Measurements from ENCODE around the gene MYL11.

DNA sequence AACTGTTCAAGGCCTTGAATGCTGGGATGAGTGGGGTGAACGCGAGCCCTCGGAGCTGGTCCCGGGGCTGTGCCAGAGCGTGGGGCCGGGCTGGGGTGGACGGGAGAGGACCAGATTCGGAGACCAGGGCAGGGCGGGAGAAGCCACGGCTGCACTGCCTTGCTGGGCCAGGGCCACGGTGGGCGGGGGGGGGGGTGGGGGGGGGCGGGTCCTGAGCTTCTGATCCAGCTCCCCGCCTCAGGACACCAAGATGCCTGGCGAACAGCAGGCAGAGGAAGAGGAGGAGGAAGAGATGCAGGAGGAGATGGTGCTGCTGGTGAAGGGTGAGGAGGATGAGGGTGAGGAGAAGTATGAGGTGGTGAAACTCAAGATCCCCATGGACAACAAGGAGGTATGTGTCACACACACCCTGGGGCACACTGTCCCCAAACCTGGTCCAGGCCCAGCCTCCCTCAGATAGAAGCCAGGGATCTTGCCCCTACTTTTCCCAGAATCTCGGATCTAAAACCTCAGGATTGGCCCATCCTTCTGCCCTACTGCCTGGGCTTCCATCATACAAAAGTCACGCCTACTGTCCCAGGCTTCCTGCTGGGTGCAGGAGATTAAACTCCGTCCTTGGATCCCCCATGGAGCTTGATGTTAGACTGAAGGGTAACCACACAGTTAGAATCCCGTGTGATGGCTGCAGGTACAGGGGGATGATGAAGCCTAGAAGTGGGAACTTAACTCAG, 33.4 kb downstream of the MYL11 start:
- TF ChIP-seq, protein P1, sequence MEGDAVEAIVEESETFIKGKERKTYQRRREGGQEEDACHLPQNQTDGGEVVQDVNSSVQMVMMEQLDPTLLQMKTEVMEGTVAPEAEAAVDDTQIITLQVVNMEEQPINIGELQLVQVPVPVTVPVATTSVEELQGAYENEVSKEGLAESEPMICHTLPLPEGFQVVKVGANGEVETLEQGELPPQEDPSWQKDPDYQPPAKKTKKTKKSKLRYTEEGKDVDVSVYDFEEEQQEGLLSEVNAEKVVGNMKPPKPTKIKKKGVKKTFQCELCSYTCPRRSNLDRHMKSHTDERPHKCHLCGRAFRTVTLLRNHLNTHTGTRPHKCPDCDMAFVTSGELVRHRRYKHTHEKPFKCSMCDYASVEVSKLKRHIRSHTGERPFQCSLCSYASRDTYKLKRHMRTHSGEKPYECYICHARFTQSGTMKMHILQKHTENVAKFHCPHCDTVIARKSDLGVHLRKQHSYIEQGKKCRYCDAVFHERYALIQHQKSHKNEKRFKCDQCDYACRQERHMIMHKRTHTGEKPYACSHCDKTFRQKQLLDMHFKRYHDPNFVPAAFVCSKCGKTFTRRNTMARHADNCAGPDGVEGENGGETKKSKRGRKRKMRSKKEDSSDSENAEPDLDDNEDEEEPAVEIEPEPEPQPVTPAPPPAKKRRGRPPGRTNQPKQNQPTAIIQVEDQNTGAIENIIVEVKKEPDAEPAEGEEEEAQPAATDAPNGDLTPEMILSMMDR (IDR thresholded peaks at IDR 0.05; ENCODE audit: low read length): no peak
- no peak for TF ChIP-seq EZH2 (IDR thresholded peaks at IDR 0.05; ENCODE audit: borderline replicate concordance, low read length)
